ENCODE measurements around the gene PIP4K2C. TPM values are rescaled to one million over a fixed set of nuclear protein-coding genes. Genes with fewer than 3 reads are reported as not detected.

The PIP4K2C gene
- total RNA-seq, 1 donor from 2014 or later, result 31.0 TPM

DNA sequence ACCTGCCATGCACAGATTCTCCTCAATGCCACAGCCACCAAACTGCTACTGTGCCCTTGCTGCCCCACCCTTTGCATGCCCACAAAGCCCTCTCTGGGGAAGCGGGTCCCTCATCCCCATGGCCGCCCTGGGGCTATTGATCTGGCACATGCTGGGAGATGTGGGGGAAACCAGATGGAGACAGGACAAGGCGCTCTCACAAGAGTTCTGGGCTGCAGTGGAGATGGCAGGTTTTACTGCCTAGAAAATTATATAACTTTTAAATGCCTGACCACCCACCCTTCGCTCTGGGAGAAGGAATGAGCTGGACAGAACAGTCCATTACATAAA lies 10.6 kb upstream of the PIP4K2C start:
- ATAC-seq (no peak), DNase-seq (no peak)
- H3K4me3 ChIP-seq, result no peak overlapping the region
- H3K9me3 ChIP-seq, result no peaks in the 10 kb centered on the region
- TF ChIP-seq CTCF (IDR thresholded peaks at IDR 0.05), result no peak
- H3K36me3 ChIP-seq, result no peaks in the 10 kb centered on the region
- intact Hi-C loops (cut with DNase I), result loop anchor here (5.0 kb wide), 1 partner anchor 42 kb away; no protein-coding TSS in a partner anchor
- H3K27me3 ChIP-seq, result no peaks in the 10 kb centered on the region
- H3K4me1 ChIP-seq, result no peaks in the 10 kb centered on the region
- H3K27ac ChIP-seq, result no peak overlapping the region

DNA sequence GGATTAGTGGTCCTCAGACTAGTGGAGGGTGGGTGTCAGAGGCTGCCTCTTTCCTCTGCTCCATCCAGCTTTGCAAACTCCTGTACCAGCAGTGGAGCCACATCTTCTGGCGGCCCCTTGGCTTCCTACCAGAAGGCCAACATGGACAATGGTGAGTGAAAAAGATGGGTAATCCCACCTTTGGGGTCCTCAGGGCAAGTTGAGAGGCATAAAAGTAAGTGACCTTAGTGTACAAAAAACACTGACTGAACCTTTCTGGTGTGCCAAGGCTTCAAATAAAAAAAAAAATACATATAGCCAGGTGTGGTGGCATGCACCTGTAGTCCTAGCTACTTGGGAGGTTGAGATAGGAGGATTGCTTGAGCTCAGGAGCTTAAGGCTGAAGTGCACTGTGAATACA lies 9.2 kb upstream of the PIP4K2C start:
- Histone ChIP-seq H3K4me3 (no peak overlapping the region), H3K27me3 (no peaks in the 10 kb centered on the region), H3K36me3 (no peaks in the 10 kb centered on the region), H3K27ac (no peak overlapping the region), H3K4me1 (no peaks in the 10 kb centered on the region), H3K9me3 (no peaks in the 10 kb centered on the region)
- no peak for ATAC-seq
- DNase-seq, result no peak
- TF ChIP-seq CTCF (IDR thresholded peaks at IDR 0.05), result no peak
- intact Hi-C loops (cut with DNase I), result loop anchor here (5.0 kb wide), 1 partner anchor 40 kb away; no protein-coding TSS in a partner anchor

GRCh38 chr12:57582440-57582839 lies 8.6 kb upstream of the PIP4K2C start:
- no peaks in the 10 kb centered on the region for H3K27me3 ChIP-seq
- ATAC-seq (no peak), DNase-seq (no peak)
- no peak overlapping the region for H3K4me3 ChIP-seq
- H3K4me1 ChIP-seq, result no peaks in the 10 kb centered on the region
- no peak for TF ChIP-seq CTCF (IDR thresholded peaks at IDR 0.05)
- no peaks in the 10 kb centered on the region for H3K9me3 ChIP-seq
- H3K36me3 ChIP-seq, result no peaks in the 10 kb centered on the region
- H3K27ac ChIP-seq, result no peak overlapping the region
- intact Hi-C loops (cut with DNase I), result loop anchor here (5.0 kb wide), 1 partner anchor 40 kb away; no protein-coding TSS in a partner anchor

- peak; percentile 93 for TF ChIP-seq CTCF (IDR thresholded peaks at IDR 0.05)
- H3K4me3 ChIP-seq, result no peak overlapping the region
- no peaks in the 10 kb centered on the region for H3K27me3 ChIP-seq
- intact Hi-C loops (cut with DNase I), result loop anchor here (5.0 kb wide), 1 partner anchor 39 kb away; no protein-coding TSS in a partner anchor
- no peaks in the 10 kb centered on the region for H3K36me3 ChIP-seq
- no peak for DNase-seq
- ATAC-seq, result peak; percentile 97
- H3K9me3 ChIP-seq, result no peaks in the 10 kb centered on the region
- no peaks in the 10 kb centered on the region for H3K4me1 ChIP-seq
- no peak overlapping the region for H3K27ac ChIP-seq
These were observed 7.8 kb upstream of the PIP4K2C start for GRCh38 chr12:57583008-57583831.

- Histone ChIP-seq H3K27ac (no peak overlapping the region), H3K27me3 (no peaks in the 10 kb centered on the region), H3K4me1 (no peaks in the 10 kb centered on the region), H3K9me3 (no peaks in the 10 kb centered on the region), H3K36me3 (no peaks in the 10 kb centered on the region), H3K4me3 (no peak overlapping the region)
- no peak for TF ChIP-seq CTCF (IDR thresholded peaks at IDR 0.05)
- no peak for DNase-seq
- intact Hi-C loops (cut with DNase I), result loop anchor here (5.0 kb wide), 1 partner anchor 38 kb away; no protein-coding TSS in a partner anchor
- no peak for ATAC-seq
These were observed 6.9 kb upstream of the PIP4K2C start for GRCh38 chr12:57584050-57584449.
